ENCODE measurements around the gene NATD1.
"Not testable (repeated sequence)": the region's sequence is repeated elsewhere in the genome, so short reads cannot be mapped to it uniquely, and the experiment has no call there.

NATD1 gene

GRCh38 chr17:21243516-21244303 is 9.5 kb downstream of the NATD1 start:
- no peak for DNase-seq

GRCh38 chr17:21242780-21243515 is 10.3 kb downstream of the NATD1 start:
- DNase-seq: no peak

GRCh38 chr17:21242026-21242697 is 11.0 kb downstream of the NATD1 start:
- no peak for DNase-seq

GRCh38 chr17:21241564-21241963 is 11.6 kb downstream of the NATD1 start:
- no peak for DNase-seq

- DNase-seq: no peak
These were observed 12.7 kb downstream of the NATD1 start for GRCh38 chr17:21240369-21241055.

- DNase-seq: no peak
These were observed 13.4 kb downstream of the NATD1 start for GRCh38 chr17:21239680-21240368.

- DNase-seq: no peak
These were observed 17.3 kb downstream of the NATD1 start for GRCh38 chr17:21235921-21236320.

GRCh38 chr17:21233581-21234347 is 19.4 kb downstream of the NATD1 start:
- no peak for DNase-seq

- no peak for DNase-seq
These were observed 21.0 kb downstream of the NATD1 start for GRCh38 chr17:21232033-21232749.

GRCh38 chr17:21231533-21231932 is 21.7 kb downstream of the NATD1 start:
- no peak for DNase-seq

- no peak for DNase-seq
These were observed 24.4 kb downstream of the NATD1 start for GRCh38 chr17:21228845-21229244.

GRCh38 chr17:21228111-21228510 is 25.1 kb downstream of the NATD1 start:
- no peak for DNase-seq

GRCh38 chr17:21227277-21227676 is 25.9 kb downstream of the NATD1 start:
- DNase-seq: not testable (repeated sequence)

- no peak for DNase-seq
These were observed 30.1 kb downstream of the NATD1 start for GRCh38 chr17:21223086-21223485.

- no peak for DNase-seq
These were observed 34.3 kb downstream of the NATD1 start for GRCh38 chr17:21218831-21219380.

- DNase-seq: no peak
These were observed 35.1 kb downstream of the NATD1 start for GRCh38 chr17:21218101-21218500.

GRCh38 chr17:21217346-21217745 is 35.9 kb downstream of the NATD1 start:
- no peak for DNase-seq

- DNase-seq: no peak
These were observed 37.3 kb downstream of the NATD1 start for GRCh38 chr17:21215935-21216334.

GRCh38 chr17:21214777-21215541 is 38.3 kb downstream of the NATD1 start:
- DNase-seq: no peak
